ENCODE results near the gene RALGAPB.

DNA sequence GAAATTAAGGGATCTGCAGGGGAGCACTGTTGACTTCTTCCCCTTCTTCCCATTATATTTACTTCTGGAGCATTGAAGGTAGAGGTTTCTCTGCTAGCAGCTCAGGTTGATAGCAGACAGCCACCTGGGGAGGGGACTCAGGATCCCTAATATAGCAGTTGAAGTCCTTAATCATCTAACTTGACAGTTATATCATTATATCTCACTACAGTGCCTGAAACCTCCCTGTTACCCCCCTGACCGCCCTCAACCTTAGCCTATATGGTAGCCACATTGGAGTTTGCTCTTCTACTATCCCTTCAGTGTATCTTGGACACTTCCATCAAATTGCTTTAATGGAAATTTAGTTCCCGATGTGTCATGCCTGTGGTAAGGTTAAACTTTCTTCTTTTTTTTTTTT lies 7.0 kb downstream of the RALGAPB start:
- TF ChIP-seq FOXJ3 (CRISPR knock-in tag; IDR thresholded peaks at IDR 0.05) (no peak), SMC3 (IDR thresholded peaks at IDR 0.05; ENCODE audit: low read depth, low read length) (no peak), TAF1 (IDR thresholded peaks at IDR 0.05; ENCODE audit: borderline replicate concordance, low read depth, low read length) (no peak), POLR2AphosphoS5 (IDR thresholded peaks at IDR 0.05; ENCODE audit: low read depth, low read length) (no peak)
- TF ChIP-seq, protein P1, sequence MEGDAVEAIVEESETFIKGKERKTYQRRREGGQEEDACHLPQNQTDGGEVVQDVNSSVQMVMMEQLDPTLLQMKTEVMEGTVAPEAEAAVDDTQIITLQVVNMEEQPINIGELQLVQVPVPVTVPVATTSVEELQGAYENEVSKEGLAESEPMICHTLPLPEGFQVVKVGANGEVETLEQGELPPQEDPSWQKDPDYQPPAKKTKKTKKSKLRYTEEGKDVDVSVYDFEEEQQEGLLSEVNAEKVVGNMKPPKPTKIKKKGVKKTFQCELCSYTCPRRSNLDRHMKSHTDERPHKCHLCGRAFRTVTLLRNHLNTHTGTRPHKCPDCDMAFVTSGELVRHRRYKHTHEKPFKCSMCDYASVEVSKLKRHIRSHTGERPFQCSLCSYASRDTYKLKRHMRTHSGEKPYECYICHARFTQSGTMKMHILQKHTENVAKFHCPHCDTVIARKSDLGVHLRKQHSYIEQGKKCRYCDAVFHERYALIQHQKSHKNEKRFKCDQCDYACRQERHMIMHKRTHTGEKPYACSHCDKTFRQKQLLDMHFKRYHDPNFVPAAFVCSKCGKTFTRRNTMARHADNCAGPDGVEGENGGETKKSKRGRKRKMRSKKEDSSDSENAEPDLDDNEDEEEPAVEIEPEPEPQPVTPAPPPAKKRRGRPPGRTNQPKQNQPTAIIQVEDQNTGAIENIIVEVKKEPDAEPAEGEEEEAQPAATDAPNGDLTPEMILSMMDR (IDR thresholded peaks at IDR 0.05), result no peak
- TF ChIP-seq, protein P2, sequence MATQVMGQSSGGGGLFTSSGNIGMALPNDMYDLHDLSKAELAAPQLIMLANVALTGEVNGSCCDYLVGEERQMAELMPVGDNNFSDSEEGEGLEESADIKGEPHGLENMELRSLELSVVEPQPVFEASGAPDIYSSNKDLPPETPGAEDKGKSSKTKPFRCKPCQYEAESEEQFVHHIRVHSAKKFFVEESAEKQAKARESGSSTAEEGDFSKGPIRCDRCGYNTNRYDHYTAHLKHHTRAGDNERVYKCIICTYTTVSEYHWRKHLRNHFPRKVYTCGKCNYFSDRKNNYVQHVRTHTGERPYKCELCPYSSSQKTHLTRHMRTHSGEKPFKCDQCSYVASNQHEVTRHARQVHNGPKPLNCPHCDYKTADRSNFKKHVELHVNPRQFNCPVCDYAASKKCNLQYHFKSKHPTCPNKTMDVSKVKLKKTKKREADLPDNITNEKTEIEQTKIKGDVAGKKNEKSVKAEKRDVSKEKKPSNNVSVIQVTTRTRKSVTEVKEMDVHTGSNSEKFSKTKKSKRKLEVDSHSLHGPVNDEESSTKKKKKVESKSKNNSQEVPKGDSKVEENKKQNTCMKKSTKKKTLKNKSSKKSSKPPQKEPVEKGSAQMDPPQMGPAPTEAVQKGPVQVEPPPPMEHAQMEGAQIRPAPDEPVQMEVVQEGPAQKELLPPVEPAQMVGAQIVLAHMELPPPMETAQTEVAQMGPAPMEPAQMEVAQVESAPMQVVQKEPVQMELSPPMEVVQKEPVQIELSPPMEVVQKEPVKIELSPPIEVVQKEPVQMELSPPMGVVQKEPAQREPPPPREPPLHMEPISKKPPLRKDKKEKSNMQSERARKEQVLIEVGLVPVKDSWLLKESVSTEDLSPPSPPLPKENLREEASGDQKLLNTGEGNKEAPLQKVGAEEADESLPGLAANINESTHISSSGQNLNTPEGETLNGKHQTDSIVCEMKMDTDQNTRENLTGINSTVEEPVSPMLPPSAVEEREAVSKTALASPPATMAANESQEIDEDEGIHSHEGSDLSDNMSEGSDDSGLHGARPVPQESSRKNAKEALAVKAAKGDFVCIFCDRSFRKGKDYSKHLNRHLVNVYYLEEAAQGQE (IDR thresholded peaks at IDR 0.05; ENCODE audit: low read depth, low read length), result no peak

Data from SK-N-SH (cell line).